ENCODE data around the gene CDC25B. TPM values are rescaled to one million over a fixed set of nuclear protein-coding genes. Genes with fewer than 3 reads are reported as not detected.

The CDC25B gene
- polyA plus RNA-seq, 2 of the 4 experiments (the other 2 are of a cell fraction) = 136 to 150 TPM

- DNase-seq (ENCODE audit: low read depth in 1 of 2, low spot score in 1 of 2) (no peak), FAIRE-seq (no peak), ATAC-seq (no peak)
- TF ChIP-seq ZC3H11A (IDR thresholded peaks at IDR 0.05) (no peak), HES2 (IDR thresholded peaks at IDR 0.05) (no peak), HOXB5 (CRISPR knock-in tag; IDR thresholded peaks at IDR 0.05) (no peak), ATOH8 (CRISPR knock-in tag; IDR thresholded peaks at IDR 0.05; ENCODE audit: low read depth) (no peak), HDAC2 (IDR thresholded peaks at IDR 0.05) (no peak), FOSL2 (IDR thresholded peaks at IDR 0.05) (no peak), FOSL2 (CRISPR knock-in tag; IDR thresholded peaks at IDR 0.05) (no peak), CHD4 (IDR thresholded peaks at IDR 0.05; ENCODE audit: borderline replicate concordance) (no peak), BCL3 (IDR thresholded peaks at IDR 0.05) (no peak), E2F6 (IDR thresholded peaks at IDR 0.05; ENCODE audit: borderline replicate concordance, low read depth) (no peak), CHD2 (IDR thresholded peaks at IDR 0.05; ENCODE audit: low read length, partially characterized antibody) (no peak), KDM1A (IDR thresholded peaks at IDR 0.05; ENCODE audit: low read depth) (no peak), GATA3 (IDR thresholded peaks at IDR 0.05; ENCODE audit: borderline replicate concordance) (no peak), SMC3 (IDR thresholded peaks at IDR 0.05) (no peak), PBX3 (IDR thresholded peaks at IDR 0.05) (no peak)
- ChIA-PET CTCF (interaction anchor here (1.3 to 56.5 kb wide), 5 partner anchors 11 to 99 kb away, joined by 3 to 1634 read pairs (median 4); partner anchors contain the start of genes ADISSP, CENPB and HSPA12B), POLR2A (interaction anchor here (1.2 kb wide), 1 partner anchor 8 kb away, joined by 4 read pairs; the partner anchor contains the start of gene ADISSP)
- Histone ChIP-seq H3K4me2 (no peak overlapping the region), H3K4me1 (peaks cover under 1% of the 10 kb centered on the region), H3K9me3 (no peaks in the 10 kb centered on the region), H3K27ac (no peak overlapping the region), H3K4me3 (no peak overlapping the region)
- WGBS (ENCODE audit: missing lambda C conversion rate) = 38% methylated on average over 4 of the region's 4 CpGs
Measured at GRCh38 chr20:3775457-3776108, 20.5 kb upstream of the CDC25B start.

- DNase-seq (ENCODE audit: low read depth in 1 of 2, low spot score in 1 of 2) (no peak), FAIRE-seq (no peak), ATAC-seq (0 out of 6 replicates have a peak, but pooled peaks of 1 of the 2 experiments have one; percentile 1)
- Histone ChIP-seq H3K4me2 (peak overlapping the region; percentile 83), H3K9me3 (no peaks in the 10 kb centered on the region), H3K4me1 (peaks cover 5% of the 10 kb centered on the region), H3K27ac (peak overlapping the region; percentile 71 to 83), H3K4me3 (peak overlapping the region; percentile 45)
- ChIA-PET POLR2A (interaction anchor here (0.9 to 2.4 kb wide), 4 partner anchors 9 to 101 kb away, joined by 3 to 27 read pairs (median 7); partner anchors contain the start of genes ADISSP, AP5S1 and CENPB), CTCF (interaction anchor here (0.8 to 56.5 kb wide), 6 partner anchors 9 to 99 kb away, joined by 3 to 1634 read pairs (median 16); partner anchors contain the start of genes ADISSP, CENPB and HSPA12B)
- no peak for TF ChIP-seq ESRRA (IDR thresholded peaks at IDR 0.05; ENCODE audit: borderline replicate concordance, low read length)
- no peak for TF ChIP-seq ATOH8 (CRISPR knock-in tag; IDR thresholded peaks at IDR 0.05; ENCODE audit: low read depth)
- no peak for TF ChIP-seq GATA3 (IDR thresholded peaks at IDR 0.05; ENCODE audit: borderline replicate concordance)
- no peak for TF ChIP-seq ZNF302 (CRISPR knock-in tag; IDR thresholded peaks at IDR 0.05)
- no peak for TF ChIP-seq CEBPB (IDR thresholded peaks at IDR 0.05)
- TF ChIP-seq MAZ (IDR thresholded peaks at IDR 0.05; ENCODE audit: borderline replicate concordance, low read depth, low read length) = no peak
- no peak for TF ChIP-seq JUNB (IDR thresholded peaks at IDR 0.05)
- TF ChIP-seq HDAC2 (IDR thresholded peaks at IDR 0.05) = no peak
- no peak for TF ChIP-seq HMGXB4 (CRISPR knock-in tag; IDR thresholded peaks at IDR 0.05; ENCODE audit: borderline replicate concordance)
- TF ChIP-seq HOXB13 (CRISPR knock-in tag; IDR thresholded peaks at IDR 0.05; ENCODE audit: low read depth) = no peak
- no peak for TF ChIP-seq FOSL2 (IDR thresholded peaks at IDR 0.05)
- no peak for TF ChIP-seq FOSL2 (CRISPR knock-in tag; IDR thresholded peaks at IDR 0.05)
- no peak for TF ChIP-seq RARB (CRISPR knock-in tag; IDR thresholded peaks at IDR 0.05)
- TF ChIP-seq ELK1 (IDR thresholded peaks at IDR 0.05; ENCODE audit: low read depth, low read length) = no peak
- no peak for TF ChIP-seq MAX (IDR thresholded peaks at IDR 0.05)
- no peak for TF ChIP-seq CHD2 (IDR thresholded peaks at IDR 0.05; ENCODE audit: low read length, partially characterized antibody)
- TF ChIP-seq RNF2 (IDR thresholded peaks at IDR 0.05; ENCODE audit: borderline replicate concordance, low read depth) = no peak
- TF ChIP-seq PHF8 (IDR thresholded peaks at IDR 0.05; ENCODE audit: borderline replicate concordance, low read depth) = no peak
- WGBS (ENCODE audit: missing lambda C conversion rate) = 56% methylated on average over 15 of the region's 16 CpGs
Measured at GRCh38 chr20:3777381-3777715, 18.8 kb upstream of the CDC25B start.
